Skin epidermis (tissue), 12 donors: ENCODE measurements around the gene IPO13.
A peak's percentile ranks its signal among the peaks of the same experiment; 100 is the strongest.

Experiments used
- H3K27ac ChIP-seq, 21 experiments: fragments of 200-600 bp; sonication (generic) in 11 of 21; one replicate each; pipeline ENCODE4 v1.5.0; 2020; ENCODE audit warnings: mild to moderate bottlenecking in 3 of 21, inconsistent platforms in 2 of 21, moderate library complexity in 2 of 21
- H3K4me3 ChIP-seq, 7 experiments: fragments of 200-600 bp; sonication (generic) in 2 of 7; one replicate each; pipeline ENCODE4 v1.5.0; 2020; ENCODE audit warnings: inconsistent platforms in 2 of 7, mild to moderate bottlenecking in 2 of 7, moderate library complexity in 1 of 7

The IPO13 gene

DNA sequence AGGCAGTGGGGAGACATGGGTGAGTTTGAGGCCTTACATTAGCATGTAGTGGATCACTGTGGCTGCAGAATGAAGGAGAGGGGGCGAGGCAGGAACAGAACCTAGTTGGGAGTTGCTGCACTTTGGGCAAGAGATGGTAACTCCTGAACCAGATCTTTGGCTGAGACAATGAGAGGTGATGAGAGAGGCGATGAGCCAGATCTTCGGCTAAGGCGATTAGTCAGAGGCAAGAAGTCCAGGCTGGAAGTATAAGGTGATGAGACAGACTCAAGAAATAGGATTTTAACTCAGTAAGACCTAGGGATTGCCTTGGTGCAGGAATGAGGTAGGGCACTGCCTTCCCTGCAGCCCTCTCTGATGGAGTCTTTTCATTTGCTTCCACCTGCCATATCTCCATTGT, 22.2 kb upstream of the IPO13 start:
- Histone ChIP-seq H3K4me3 (no peak overlapping the region), H3K27ac (no peak overlapping the region)

DNA sequence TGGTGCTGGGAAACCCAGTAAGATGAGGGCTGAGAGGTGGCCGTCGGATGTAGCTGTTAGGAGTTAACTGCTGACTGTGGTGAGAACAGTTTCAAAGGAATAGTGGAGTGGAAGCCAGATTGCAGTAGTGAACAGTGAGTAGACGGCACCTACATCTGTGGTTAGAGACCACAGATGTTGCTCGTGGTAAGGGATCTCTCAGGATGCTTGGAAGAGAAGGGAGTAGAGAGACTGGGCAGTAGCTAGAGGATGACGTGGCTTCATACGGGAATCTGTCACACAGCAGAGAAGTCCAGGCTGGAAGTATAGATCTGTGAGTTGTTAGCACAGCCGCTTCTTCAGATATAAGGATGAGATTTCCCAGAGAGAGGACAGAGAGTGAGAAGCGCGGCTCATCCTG, 20.9 kb upstream of the IPO13 start:
- H3K4me3 ChIP-seq = no peak overlapping the region
- H3K27ac ChIP-seq = no peak overlapping the region

DNA sequence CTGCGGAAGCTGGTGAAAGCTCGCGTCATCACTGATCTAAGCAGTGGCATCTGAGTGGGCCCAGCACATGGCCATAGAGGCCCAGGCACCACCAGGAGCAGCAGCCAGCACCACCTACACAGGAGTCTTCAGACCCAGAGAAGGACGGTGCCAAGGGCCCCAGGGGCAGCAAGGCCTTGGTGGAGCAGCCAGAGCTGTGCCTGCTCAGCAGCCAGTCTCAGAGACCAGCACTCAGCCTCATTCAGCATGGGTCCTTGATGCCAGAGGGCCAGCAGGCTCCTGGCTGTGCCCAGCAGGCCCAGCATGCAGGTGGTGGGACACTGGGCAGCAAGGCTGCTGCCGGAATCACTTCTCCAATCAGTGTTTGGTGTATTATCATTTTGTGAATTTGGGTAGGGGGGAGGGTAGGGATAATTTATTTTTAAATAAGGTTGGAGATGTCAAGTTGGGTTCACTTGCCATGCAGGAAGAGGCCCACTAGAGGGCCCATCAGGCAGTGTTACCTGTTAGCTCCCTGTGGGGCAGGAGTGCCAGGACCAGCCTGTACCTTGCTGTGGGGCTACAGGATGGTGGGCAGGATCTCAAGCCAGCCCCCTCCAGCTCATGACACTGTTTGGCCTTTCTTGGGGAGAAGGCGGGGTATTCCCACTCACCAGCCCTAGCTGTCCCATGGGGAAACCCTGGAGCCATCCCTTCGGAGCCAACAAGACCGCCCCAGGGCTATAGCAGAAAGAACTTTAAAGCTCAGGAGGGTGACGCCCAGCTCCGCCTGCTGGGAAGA, 16.4 kb upstream of the IPO13 start:
- Histone ChIP-seq H3K4me3 (no peak overlapping the region), H3K27ac (peak overlapping the region in 1 of 21 experiments; percentile 57)

DNA sequence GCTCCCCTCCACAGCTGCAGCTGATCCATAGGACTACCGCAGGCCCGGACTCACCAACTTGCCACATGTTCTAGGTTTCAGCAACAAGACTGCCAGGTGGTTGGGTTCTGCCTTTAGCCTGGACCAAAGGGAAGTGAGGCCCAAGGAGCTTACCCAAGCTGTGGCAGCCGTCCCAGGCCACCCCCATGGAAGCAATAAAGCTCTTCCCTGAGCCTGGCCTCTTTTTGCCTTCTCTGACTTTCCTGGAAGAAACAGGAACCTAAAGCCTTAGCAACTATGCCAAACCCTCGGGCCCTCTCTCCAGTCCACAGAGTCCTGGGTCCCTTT, 15.8 kb upstream of the IPO13 start:
- peak overlapping the region in 1 of 21 experiments; percentile 16 for H3K27ac ChIP-seq
- H3K4me3 ChIP-seq = no peak overlapping the region

DNA sequence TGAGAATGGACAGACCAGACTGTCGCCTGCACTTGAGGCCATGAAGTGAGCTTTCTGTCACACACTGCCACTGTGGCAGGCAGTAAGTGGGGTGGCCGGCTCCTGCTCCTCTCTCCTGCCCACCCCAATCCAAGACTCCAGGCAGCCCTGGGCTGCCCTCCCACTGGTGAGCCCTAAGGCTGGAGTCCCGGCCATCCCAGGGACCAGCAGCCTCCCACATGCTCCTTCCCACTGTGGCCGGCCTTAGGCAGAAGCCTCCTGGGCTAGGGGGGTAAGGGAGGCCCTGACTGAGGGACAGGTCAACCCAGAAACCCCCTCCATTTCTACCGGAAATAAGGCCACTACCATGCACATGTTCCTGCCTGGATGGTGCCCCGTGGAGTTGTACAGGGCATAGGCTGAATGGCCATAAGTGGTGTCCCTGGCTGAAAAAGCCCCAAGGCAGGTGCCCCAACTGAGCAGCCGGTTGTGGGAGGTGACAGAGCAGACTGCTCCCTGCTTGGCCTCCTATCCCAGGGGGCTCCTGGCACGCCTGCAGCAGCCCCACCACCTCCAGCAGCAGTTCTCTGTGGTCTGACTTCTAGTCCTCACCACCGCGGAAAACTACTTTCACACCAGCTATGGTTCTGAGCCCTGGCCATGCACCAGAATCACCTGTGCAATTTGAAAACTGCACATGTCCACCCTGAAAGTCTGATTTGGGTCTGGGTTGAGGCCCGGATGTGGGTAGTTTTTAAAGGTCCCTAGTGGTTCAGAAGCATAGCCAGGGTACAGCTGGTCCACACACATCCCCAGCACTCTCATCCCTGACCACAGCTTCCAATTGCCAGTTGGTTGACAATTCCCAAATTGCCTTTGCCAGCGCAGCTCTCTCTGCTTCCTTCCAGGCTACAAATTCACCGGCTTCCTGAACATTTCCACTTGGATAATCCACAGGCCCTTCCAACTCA, 14.8 kb upstream of the IPO13 start:
- Histone ChIP-seq H3K4me3 (no peak overlapping the region), H3K27ac (peak overlapping the region in 1 of 21 experiments; percentile 16)

DNA sequence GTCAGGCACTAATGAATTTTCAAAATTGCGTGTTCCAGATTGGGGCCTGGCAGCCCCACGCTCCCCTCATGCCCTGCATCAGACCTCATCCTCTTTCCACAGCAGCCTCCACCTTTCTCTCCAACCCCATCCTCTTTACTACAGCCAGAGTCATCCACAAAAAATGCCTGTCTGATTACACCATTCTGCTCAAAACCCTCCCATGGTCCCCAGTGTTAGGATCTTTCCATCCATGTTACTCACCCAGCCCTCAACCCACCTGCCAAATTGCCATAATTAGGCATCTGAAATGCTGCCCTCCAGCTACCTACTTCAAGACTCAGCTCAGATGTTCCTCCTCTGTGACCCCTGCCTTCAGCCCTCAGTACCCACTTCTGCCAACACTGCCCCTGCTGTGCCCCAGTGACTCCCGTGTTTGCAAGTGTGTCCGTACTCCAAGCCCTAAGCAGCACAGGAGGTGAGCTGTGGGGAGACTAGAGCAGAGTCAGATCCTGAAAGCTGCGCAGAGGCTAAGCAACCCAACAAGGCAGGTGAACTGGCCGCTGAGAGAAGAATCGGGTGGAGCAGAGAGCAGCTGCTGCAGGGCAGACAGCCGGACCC, 13.9 kb upstream of the IPO13 start:
- H3K4me3 ChIP-seq = peak overlapping the region in 5 of 7 experiments; percentile 24 to 32 (median 32)
- peak overlapping the region in 2 of 21 experiments; percentile 5 to 7 for H3K27ac ChIP-seq

DNA sequence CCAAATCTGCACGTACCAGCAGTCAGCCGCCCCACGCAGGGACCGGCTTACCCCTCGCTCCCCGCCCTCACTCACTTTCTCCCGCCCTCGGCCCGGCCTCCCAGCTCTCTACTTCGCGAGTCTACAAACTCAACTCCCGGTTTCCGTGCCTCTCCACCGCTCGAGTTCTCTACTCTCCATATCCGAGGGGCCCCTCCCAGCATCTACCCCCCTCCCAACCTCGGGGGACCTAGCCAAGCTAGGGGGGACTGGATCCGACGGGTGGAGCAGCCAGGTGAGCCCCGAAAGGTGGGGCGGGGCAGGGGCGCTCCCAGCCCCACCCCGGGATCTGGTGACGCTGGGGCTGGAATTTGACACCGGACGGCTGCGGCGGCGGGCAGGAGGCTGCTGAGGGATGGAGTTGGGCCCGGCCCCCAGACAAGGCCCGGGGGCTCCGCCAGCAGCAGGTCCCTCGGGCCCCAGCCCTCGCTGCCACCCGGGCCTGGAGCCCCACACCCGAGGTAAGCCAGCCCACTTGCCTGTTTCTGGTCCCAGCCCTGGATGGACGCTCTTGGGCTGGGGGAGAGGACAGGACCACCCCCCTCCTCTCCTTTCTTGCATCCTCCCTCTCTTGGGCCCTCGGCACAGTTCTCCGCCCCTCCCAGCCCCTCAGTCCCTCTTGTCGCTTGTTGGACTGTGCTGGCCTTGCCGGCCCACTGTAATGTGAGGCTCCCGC, 13.2 kb upstream of the IPO13 start, which contains the start of gene ARTN:
Gene ARTN (plus strand): TSS at position 416 of the 715 bp plus-strand sequence. CDS start 1,856 bp downstream, outside the sequence.
- peak within 1 kb of the TSS; percentile 2 to 32 (median 32) for H3K4me3 ChIP-seq
- peak within 1 kb of the TSS in 3 of 21 experiments; percentile 7 to 30 (median 24) for H3K27ac ChIP-seq

DNA sequence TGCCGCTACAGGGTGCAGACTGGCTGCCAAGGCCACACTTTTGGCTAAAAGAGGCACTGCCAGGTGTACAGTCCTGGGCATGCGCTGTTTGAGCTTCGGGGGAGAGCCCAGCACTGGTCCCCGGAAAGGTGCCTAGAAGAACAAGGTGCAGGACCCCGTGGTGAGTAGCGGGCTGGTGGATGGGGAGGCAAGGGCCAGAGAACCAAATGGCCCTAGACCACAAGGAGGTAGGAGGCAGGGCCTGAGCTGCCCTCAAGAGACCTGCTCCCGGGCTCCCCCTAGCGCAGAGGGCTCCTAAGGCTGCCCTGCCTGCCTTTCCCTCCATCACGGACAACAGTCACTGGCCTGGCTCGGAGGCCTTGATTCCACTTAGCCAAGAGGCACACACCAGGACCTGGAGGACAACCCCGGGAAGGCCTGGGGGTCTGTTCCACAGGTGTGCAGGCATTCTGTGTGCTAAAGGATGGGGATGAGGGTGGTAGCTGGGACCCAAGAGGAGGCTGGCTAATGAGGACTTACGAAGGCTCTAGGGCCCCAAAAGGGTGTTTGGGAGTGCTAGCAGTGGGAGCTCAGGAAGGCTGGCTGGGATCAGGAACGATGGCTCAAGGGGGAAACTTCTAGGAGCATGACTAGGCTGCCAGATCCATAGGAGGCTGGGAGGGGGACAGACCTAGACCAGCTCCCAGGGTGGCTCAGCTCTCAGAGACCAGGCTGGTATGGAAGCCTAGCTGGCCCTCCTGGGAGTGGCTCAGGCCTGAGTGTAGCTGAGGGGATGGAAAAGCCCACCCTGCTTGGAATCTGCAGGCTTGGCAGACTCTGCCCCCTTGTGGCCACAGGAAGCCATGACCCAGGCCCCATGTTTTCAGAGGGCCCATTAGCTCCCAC, 12.4 kb upstream of the IPO13 start:
- peak overlapping the region in 5 of 7 experiments; percentile 18 to 32 (median 32) for H3K4me3 ChIP-seq
- H3K27ac ChIP-seq = peak overlapping the region in 1 of 21 experiments; percentile 30

DNA sequence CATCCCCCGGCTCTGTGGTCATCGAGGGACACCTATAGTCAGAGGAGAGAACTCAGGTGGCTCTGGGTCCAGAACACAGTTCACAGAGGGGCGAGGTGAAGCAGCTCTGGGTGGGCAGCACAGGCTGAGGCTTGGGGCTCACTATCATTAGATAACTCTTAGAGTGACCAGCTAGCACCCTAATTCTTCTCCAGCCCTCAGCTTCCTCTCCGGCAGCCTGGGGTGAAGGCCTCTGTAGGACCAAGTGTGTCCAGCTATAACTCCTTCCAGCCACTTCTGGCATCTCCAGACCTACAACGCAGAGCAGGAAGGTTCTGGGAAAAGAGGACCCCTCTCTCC, 11.8 kb upstream of the IPO13 start:
- H3K27ac ChIP-seq = no peak overlapping the region

DNA sequence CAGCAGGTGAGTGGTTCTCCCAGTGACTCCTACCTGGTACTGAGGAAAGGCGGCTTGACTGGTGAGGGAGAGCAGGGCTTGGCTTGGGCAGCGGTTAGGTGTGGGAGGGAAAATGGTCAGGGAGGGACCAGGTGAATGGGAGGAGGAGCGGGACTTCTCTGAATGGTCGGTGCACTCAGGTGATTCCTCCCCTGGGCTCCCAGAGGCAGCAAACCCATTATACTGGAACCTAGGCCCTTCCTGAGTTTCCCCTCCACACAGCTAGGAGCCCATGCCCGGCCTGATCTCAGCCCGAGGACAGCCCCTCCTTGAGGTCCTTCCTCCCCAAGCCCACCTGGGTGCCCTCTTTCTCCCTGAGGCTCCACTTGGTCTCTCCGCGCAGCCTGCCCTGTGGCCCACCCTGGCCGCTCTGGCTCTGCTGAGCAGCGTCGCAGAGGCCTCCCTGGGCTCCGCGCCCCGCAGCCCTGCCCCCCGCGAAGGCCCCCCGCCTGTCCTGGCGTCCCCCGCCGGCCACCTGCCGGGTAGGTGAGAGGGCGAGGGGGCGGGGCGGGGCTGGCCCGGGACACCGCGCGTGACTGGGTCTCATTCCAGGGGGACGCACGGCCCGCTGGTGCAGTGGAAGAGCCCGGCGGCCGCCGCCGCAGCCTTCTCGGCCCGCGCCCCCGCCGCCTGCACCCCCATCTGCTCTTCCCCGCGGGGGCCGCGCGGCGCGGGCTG, 10.9 kb upstream of the IPO13 start:
- Histone ChIP-seq H3K27ac (peak overlapping the region in 1 of 21 experiments; percentile 63), H3K4me3 (peak overlapping the region in 6 of 7 experiments; percentile 11 to 40 (median 26))

More for the DNA sequence above, 11.8 kb upstream of the IPO13 start:
- no peak overlapping the region for H3K4me3 ChIP-seq

DNA sequence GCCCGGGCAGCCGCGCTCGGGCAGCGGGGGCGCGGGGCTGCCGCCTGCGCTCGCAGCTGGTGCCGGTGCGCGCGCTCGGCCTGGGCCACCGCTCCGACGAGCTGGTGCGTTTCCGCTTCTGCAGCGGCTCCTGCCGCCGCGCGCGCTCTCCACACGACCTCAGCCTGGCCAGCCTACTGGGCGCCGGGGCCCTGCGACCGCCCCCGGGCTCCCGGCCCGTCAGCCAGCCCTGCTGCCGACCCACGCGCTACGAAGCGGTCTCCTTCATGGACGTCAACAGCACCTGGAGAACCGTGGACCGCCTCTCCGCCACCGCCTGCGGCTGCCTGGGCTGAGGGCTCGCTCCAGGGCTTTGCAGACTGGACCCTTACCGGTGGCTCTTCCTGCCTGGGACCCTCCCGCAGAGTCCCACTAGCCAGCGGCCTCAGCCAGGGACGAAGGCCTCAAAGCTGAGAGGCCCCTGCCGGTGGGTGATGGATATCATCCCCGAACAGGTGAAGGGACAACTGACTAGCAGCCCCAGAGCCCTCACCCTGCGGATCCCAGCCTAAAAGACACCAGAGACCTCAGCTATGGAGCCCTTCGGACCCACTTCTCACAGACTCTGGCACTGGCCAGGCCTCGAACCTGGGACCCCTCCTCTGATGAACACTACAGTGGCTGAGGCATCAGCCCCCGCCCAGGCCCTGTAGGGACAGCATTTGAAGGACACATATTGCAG, 10.2 kb upstream of the IPO13 start:
- H3K27ac ChIP-seq = peak overlapping the region in 1 of 21 experiments; percentile 27

DNA sequence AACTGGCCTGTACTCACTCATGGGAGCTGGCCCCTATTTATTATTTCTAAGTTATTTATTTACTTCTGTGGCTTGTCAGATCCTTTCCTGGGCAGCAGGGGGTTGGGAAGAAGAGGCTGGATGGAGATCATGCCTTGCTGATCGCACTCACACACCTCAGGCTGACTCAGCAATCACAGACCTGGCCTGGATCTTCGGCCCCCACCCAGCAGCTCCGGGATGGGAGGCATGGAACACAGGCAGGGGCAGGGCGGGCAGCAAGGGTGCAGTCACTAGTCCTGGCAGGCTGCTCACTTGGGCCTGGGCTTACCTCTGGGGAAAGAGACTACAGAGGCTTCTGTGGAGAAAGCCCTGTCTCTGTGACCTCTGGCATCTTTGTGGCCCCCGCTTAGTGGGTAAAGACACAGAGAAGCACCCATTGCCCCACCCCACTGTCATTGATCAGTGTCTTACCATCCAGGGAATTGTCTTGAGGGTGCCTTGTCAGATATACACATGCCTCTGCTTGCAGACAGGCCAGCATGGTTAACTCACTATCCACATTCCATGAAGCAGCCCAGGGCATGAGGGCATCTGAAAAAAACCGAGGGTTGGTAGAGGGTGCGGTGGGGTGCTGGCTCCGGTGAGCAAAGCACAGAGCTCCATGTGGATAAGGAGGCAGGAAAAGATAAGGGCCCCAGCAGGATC, 9.4 kb upstream of the IPO13 start:
- no peak overlapping the region for H3K4me3 ChIP-seq
- peak overlapping the region in 2 of 21 experiments; percentile 1 to 4 for H3K27ac ChIP-seq

More for the DNA sequence above, 10.2 kb upstream of the IPO13 start:
- H3K4me3 ChIP-seq = peak overlapping the region in 4 of 7 experiments; percentile 25 to 40 (median 28)

DNA sequence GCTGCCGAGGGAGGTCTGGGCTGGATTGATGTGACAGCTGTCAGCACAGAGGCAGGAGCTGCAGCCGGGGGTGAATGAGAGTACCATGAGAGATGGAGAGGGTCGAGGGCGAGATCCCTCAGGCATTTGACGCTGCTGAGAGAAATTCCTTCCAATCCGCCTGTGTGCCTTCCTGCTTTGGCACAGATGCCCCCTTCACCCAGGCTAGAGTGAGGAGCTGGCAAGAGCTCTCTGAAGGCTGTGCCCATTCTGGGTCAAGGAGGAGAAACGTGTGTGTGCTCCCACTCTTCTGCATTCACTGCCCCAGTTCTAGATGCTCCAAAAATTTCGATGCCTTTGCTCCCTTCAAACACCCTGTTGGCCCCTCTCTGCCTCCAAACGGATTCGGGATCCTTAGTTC, 8.4 kb upstream of the IPO13 start:
- Histone ChIP-seq H3K27ac (no peak overlapping the region), H3K4me3 (no peak overlapping the region)

DNA sequence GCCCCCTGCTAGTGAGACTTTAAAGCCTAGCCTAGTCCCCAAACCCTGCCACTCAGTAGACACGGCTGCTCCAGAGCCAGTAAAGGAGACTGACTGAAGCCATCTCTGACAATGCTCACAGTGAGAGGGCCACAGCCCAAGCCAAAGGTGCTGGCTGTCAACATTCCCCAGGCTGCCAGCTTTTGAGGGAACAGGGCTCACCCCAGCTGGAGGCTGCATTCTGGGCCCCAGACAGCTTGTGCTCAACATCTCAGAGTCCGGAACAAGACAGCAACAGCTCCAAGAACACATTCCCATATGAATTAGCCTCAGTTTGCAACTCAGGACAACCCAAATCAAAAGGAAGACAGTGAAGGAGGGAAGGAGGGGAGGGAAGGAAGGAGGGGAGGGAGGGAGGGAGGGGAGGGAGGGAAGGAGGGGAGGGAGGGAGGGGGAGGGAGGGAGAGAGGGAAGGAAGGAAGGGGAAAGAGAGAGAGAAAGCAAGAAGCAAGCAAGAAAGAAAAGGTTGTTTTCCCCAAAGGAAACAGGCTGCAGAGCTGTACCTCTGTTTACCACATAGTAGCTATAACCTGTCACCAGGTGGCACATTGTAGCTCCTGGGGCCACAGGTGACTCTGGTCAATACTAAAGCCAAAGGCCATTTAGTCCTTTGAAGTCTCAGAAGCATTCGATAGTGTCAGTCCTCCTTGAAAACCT, 7.7 kb upstream of the IPO13 start:
- H3K27ac ChIP-seq = no peak overlapping the region

DNA sequence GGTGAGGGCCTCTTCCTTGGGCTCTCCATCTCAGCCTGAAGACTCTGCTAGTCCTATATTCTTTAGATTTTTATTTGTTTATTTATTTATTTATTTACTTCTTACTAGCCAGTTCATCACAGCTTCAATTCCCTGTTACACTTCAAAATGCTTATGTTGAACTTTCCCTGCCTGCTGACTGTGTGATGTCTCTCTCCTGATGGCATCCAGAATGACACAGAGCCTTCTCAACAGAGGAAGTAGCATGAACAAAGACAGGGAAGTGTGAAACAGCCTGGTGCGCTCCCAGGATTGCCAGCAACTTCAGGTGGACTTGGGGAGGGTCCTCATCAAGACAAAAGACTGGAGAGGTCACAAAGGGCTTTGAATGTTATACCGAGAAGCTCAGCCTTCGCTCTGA, 4.3 kb upstream of the IPO13 start:
- no peak overlapping the region for H3K27ac ChIP-seq
- no peak overlapping the region for H3K4me3 ChIP-seq

More for the DNA sequence above, 7.7 kb upstream of the IPO13 start:
- H3K4me3 ChIP-seq = no peak overlapping the region

DNA sequence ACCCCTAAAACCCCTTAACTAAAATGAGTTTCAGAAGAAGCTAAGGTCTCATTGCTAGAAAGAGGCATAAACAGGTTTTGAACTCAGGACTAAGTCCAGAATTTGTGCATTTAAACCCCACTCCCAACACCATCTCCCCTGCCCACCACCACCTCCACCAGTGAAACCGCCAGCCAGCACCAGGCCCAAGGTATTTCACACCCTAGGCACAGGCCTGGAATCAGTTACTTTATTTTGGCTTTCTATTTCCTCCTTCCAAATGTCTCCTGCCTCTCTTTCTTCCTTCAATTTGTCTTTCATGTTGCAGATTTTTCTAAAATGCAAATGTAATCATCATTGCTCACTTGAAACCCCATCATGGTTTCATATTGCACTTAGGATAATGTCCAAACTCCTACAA, 1.9 kb upstream of the IPO13 start:
- Histone ChIP-seq H3K4me3 (no peak overlapping the region), H3K27ac (no peak overlapping the region)
